Gastroesophageal sphincter (tissue), 4 donors: ENCODE measurements around the gene AQP12B. TPM values are rescaled to one million over a fixed set of nuclear protein-coding genes. Genes with fewer than 3 reads are reported as not detected.

Source experiments
- ATAC-seq: fragments of 150-250 bp; one replicate; pipeline ENCODE4 v1.9.1; 2016; ENCODE audit warnings: mild to moderate bottlenecking, moderate library complexity
- H3K27ac ChIP-seq, 4 donors: fragments of 200-600 bp; sonication (generic) in 3 of 4; 1 replicate in 3 of 4; 2 replicates in 1 of 4; pipeline ENCODE4 v1.5.1; 2016 to 2019
- H3K27me3 ChIP-seq: fragments of 200-600 bp; sonication (generic); one replicate; pipeline ENCODE4 v1.5.1; 2019
- H3K36me3 ChIP-seq, 2 donors: fragments of 200-600 bp; sonication (generic); one replicate each; pipeline ENCODE4 v1.5.1; 2019; ENCODE audit warnings: control low read depth in 1 of 2
- H3K4me1 ChIP-seq, 3 donors: fragments of 200-600 bp; sonication (generic); 1 replicate in 2 of 3; 2 replicates in 1 of 3; pipeline ENCODE4 v1.5.1; 2016 to 2019; ENCODE audit warnings: control low read depth in 2 of 3
- H3K4me3 ChIP-seq, 2 donors: fragments of 200-600 bp; sonication (generic); one replicate each; pipeline ENCODE4 v1.5.1; 2019; ENCODE audit warnings: mild to moderate bottlenecking in 1 of 2, moderate library complexity in 1 of 2
- H3K9me3 ChIP-seq, 3 donors: fragments of 200-600 bp; sonication (generic); one replicate each; pipeline ENCODE4 v1.5.1; 2017 to 2019; ENCODE audit warnings: control low read depth in 2 of 3
- EP300 ChIP-seq: sonication (generic); formaldehyde crosslinking; IDR thresholded peaks from one replicate; pipeline ENCODE4 v1.6.1; 2017; ENCODE audit warnings: antibody characterized with exemption, mild to moderate bottlenecking
- POLR2A ChIP-seq, 2 donors: fragments of 450-650 bp; IDR thresholded peaks; one replicate each; pipeline ENCODE4 v1.6.1; 2017; ENCODE audit warnings: antibody characterized with exemption in 2 of 2, mild to moderate bottlenecking in 2 of 2, moderate library complexity in 1 of 2
- POLR2AphosphoS5 ChIP-seq: sonication (generic); formaldehyde crosslinking; IDR thresholded peaks from one replicate; pipeline ENCODE4 v1.6.1; 2017; ENCODE audit warnings: antibody characterized with exemption
- WGBS, 2 donors: methylation state at CpG; one replicate each; pipeline ENCODE4 v1.1.5; 2018; ENCODE audit warnings: low coverage in 1 of 2; 5-methylcytosine and 5-hydroxymethylcytosine counted together
- total RNA-seq, 4 donors: library from RNA; depleted of rRNA; stranded (reverse); fragments of >200 nt; gene quantifications; one replicate each; pipeline ENCODE4 v1.1.0, GENCODE V29; 2016
- TF ChIP-seq, protein P1 (sequence below), 4 experiments: fragments of 200-600 bp in 2 of 4; fragments of 450-650 bp in 2 of 4; sonication (generic) in 1 of 4; IDR thresholded peaks; one replicate each; pipeline ENCODE4 v1.5.1; 2017 to 2019; ENCODE audit warnings: antibody characterized with exemption in 4 of 4, mild to moderate bottlenecking in 2 of 4, moderate library complexity in 2 of 4

Gene AQP12B
- total RNA-seq, 4 donors from 2014 or later = not detected

DNA sequence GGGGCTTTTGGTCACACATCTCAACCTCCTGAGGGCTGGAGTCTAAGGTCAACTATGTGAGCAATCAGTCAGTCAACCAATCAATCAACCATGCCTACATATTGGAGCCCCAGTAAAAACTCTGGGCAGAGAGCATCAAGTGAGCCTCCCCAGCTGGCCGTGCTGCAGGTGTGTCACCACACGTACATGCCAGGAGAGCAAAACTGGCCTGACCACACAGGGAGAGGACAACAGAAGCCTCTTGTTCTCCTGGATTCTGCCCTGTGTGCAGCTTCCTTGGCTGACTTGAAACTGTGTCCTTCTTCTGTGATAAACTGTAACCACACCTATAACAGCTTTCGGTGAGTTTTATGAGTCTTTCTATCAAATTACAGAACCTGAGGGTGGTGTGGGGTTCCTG, 31.5 kb downstream of the AQP12B start:
- Histone ChIP-seq H3K4me3 (no peak overlapping the region), H3K27ac (no peak overlapping the region), H3K4me1 (no peaks in the 10 kb centered on the region), H3K36me3 (no peaks in the 10 kb centered on the region), H3K9me3 (no peaks in the 10 kb centered on the region), H3K27me3 (peaks cover 95% of the 10 kb centered on the region)
- no peak for ATAC-seq
- whole genome bisulfite sequencing, 2 donors = 40 to 85% methylated on average over 1 to 2 of the region's 3 CpGs
- TF ChIP-seq, protein P1, sequence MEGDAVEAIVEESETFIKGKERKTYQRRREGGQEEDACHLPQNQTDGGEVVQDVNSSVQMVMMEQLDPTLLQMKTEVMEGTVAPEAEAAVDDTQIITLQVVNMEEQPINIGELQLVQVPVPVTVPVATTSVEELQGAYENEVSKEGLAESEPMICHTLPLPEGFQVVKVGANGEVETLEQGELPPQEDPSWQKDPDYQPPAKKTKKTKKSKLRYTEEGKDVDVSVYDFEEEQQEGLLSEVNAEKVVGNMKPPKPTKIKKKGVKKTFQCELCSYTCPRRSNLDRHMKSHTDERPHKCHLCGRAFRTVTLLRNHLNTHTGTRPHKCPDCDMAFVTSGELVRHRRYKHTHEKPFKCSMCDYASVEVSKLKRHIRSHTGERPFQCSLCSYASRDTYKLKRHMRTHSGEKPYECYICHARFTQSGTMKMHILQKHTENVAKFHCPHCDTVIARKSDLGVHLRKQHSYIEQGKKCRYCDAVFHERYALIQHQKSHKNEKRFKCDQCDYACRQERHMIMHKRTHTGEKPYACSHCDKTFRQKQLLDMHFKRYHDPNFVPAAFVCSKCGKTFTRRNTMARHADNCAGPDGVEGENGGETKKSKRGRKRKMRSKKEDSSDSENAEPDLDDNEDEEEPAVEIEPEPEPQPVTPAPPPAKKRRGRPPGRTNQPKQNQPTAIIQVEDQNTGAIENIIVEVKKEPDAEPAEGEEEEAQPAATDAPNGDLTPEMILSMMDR (IDR thresholded peaks at IDR 0.05) = no peak
- TF ChIP-seq POLR2AphosphoS5 (no peak), POLR2A (IDR thresholded peaks at IDR 0.05) (no peak), EP300 (no peak)

- Histone ChIP-seq H3K4me1 (no peaks in the 10 kb centered on the region), H3K9me3 (no peaks in the 10 kb centered on the region), H3K27me3 (peaks cover 95% of the 10 kb centered on the region), H3K36me3 (no peaks in the 10 kb centered on the region), H3K27ac (no peak overlapping the region), H3K4me3 (no peak overlapping the region)
- 89 to 91% methylated on average over 6 to 11 of the region's 13 CpGs for WGBS, 2 donors
- TF ChIP-seq POLR2A (IDR thresholded peaks at IDR 0.05) (no peak), EP300 (no peak), POLR2AphosphoS5 (no peak)
- TF ChIP-seq, protein P1 (IDR thresholded peaks at IDR 0.05) = no peak
- no peak for ATAC-seq
These were observed 32.3 kb downstream of the AQP12B start for GRCh38 chr2:240650254-240650965.

GRCh38 chr2:240649331-240649730, 33.4 kb downstream of the AQP12B start:
- H3K27me3 ChIP-seq = peaks cover 95% of the 10 kb centered on the region
- no peaks in the 10 kb centered on the region for H3K9me3 ChIP-seq
- ATAC-seq = no peak
- TF ChIP-seq EP300 (no peak), POLR2AphosphoS5 (no peak)
- TF ChIP-seq, protein P1 (IDR thresholded peaks at IDR 0.05) = no peak
- H3K27ac ChIP-seq = no peak overlapping the region
- H3K4me3 ChIP-seq = no peak overlapping the region
- WGBS, 2 donors = 40 to 61% methylated on average over 1 to 3 of the region's 7 CpGs
- H3K36me3 ChIP-seq = no peaks in the 10 kb centered on the region
- no peaks in the 10 kb centered on the region for H3K4me1 ChIP-seq

- no peaks in the 10 kb centered on the region for H3K9me3 ChIP-seq
- no peaks in the 10 kb centered on the region for H3K36me3 ChIP-seq
- H3K27me3 ChIP-seq = peaks cover 95% of the 10 kb centered on the region
- ATAC-seq = no peak
- no peak overlapping the region for H3K27ac ChIP-seq
- no peaks in the 10 kb centered on the region for H3K4me1 ChIP-seq
- WGBS, 2 donors = 50% methylated on average over 2 of the region's 19 CpGs; no CpG with 5 or more reads in 1 of the 2 donors
- no peak overlapping the region for H3K4me3 ChIP-seq
- TF ChIP-seq POLR2AphosphoS5 (no peak), POLR2A (IDR thresholded peaks at IDR 0.05) (no peak), EP300 (no peak)
- TF ChIP-seq, protein P1 (IDR thresholded peaks at IDR 0.05) = no peak
These were observed 33.9 kb downstream of the AQP12B start for GRCh38 chr2:240648650-240649275.
